Astrocyte of the spinal cord (primary cell): Measurements from ENCODE around the gene MSL3B.
A peak's percentile ranks its signal among the peaks of the same experiment; 100 is the strongest.

ENCODE experiments used
- DNase-seq: peaks from one replicate; pipeline ENCODE4 v3.0.0; 2011; ENCODE audit warnings: low read depth, low spot score
- H3K4me3 ChIP-seq: 2 replicates; pipeline ENCODE4 v1.5.1; 2011; ENCODE audit warnings: low read depth, mild to moderate bottlenecking, low read length, moderate library complexity
- in situ Hi-C: cut with HindIII; loops from 2 replicates; pipeline ENCODE4 v1.10.0; 2017; ENCODE audit warnings: low sequenced_read_pairs
- TF ChIP-seq, protein P1 (sequence below): IDR thresholded peaks from 2 replicates; pipeline ENCODE4 v1.5.1; 2012; ENCODE audit warnings: low read depth, mild to moderate bottlenecking, low read length, inconsistent platforms

Gene MSL3B

DNA sequence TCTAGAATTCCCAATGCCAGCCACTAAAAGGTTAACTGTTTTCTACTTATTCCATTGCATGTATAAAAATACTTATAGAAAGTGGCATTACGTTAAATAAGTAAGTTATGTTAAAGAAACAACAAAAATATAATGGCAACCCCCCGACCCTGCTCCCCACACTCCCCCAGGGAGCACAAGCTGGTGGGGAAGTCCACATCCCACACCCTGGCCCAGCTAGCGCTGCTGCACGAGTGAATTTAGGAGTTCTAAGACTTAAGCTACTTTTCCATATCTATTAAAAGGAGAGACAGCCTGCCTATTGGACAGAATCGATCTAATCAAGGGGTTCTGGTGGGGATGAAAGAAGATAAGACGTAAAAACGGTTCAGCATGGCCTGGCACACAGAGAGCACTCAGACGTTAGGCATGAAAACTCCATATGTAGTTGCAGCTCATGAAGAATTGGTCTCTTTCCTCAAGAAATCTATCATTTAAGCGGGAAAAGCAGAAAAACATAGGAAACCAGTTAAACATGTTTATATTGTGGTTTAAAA is 30.4 kb downstream of the MSL3B start:
- in situ Hi-C loops = no loop called here
- TF ChIP-seq, protein P1, sequence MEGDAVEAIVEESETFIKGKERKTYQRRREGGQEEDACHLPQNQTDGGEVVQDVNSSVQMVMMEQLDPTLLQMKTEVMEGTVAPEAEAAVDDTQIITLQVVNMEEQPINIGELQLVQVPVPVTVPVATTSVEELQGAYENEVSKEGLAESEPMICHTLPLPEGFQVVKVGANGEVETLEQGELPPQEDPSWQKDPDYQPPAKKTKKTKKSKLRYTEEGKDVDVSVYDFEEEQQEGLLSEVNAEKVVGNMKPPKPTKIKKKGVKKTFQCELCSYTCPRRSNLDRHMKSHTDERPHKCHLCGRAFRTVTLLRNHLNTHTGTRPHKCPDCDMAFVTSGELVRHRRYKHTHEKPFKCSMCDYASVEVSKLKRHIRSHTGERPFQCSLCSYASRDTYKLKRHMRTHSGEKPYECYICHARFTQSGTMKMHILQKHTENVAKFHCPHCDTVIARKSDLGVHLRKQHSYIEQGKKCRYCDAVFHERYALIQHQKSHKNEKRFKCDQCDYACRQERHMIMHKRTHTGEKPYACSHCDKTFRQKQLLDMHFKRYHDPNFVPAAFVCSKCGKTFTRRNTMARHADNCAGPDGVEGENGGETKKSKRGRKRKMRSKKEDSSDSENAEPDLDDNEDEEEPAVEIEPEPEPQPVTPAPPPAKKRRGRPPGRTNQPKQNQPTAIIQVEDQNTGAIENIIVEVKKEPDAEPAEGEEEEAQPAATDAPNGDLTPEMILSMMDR = no peak
- no peak for DNase-seq
- H3K4me3 ChIP-seq = no peak overlapping the region

DNA sequence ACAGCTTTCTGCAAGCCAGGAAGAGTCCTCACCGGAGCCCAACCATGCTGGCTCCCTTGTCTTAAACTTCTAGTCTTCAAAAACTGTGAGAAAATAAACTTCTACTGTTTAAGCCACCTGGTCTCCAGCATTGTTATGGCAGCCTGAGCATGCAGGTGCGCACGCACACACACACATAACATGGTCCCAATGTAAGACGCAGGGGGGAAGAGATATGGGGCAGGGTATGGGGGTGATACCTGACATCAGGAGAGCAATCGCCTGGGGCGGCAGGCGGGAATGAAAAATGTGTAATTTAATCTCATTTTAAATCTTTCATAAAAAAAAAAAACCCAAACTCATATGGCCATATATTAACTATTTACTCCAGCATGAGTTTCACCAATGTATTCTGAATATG is 31.8 kb downstream of the MSL3B start:
- H3K4me3 ChIP-seq = no peak overlapping the region
- in situ Hi-C loops = no loop called here
- no peak for DNase-seq
- TF ChIP-seq, protein P1 = no peak

DNA sequence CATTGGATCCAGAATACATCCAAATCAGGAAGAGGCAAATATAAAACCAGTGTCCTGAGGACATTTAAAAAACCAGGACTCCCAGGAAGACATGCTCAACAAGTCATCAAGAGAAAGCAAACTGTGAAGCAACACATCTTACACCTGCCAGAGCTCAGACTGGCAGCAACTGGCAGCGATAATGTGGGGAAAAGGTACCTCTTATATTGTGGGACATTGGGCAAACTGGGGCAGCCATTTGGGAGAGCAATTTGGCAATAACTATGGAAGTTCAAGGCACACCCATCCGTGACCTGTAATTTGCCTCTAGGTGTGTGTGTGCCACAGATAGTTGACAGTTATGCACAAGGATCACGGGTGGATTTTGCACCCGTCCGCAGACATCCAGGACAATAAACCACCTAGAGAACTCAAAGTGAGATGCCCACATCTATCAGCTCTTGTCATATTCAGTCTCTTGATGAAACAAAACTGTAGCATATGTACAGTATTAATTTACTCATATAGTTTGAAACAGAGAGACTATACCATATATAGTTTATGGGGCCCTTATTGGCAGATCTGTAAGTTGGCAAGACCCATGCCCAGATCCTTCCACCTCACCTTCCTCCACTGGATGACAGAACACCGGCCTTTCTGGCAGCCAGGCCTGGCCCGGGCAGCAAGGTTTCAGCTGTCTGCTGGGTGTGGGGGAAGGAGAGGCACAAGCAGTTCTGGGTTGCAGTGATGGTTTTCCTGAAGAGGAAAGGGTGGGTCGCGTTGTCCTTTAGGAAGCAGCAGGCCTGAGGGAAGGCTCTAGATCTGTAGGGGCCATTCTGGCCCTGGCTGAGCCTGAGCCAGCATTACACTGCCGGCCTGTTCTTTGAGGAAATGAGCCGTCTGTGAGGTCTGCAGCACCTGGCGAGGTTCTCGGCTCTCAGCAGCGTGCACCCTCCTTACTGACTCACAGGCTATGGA is 32.7 kb downstream of the MSL3B start:
- TF ChIP-seq, protein P1 = no peak
- no peak overlapping the region for H3K4me3 ChIP-seq
- DNase-seq = no peak
- in situ Hi-C loops = no loop called here

DNA sequence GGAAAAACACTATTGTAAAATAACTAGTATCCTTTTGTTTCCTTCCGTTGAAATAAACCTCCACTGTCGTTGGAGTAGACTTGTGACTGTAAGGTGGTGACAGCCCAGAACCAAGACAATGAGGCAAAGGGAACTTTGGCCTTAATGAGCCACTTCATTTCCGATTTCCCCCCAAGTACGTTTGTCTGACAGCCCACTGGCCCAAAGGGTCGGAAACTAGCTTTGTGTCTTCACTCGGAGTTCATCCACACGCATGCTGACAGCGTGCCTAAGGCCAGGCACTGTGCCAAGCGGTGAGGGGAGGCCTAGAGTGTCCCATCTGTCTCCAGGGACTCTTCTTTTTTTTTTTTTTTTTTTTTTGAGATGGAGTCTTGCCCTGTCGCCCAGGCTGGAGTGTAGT is 34.8 kb downstream of the MSL3B start:
- in situ Hi-C loops = no loop called here
- TF ChIP-seq, protein P1 = no peak
- DNase-seq = no peak

DNA sequence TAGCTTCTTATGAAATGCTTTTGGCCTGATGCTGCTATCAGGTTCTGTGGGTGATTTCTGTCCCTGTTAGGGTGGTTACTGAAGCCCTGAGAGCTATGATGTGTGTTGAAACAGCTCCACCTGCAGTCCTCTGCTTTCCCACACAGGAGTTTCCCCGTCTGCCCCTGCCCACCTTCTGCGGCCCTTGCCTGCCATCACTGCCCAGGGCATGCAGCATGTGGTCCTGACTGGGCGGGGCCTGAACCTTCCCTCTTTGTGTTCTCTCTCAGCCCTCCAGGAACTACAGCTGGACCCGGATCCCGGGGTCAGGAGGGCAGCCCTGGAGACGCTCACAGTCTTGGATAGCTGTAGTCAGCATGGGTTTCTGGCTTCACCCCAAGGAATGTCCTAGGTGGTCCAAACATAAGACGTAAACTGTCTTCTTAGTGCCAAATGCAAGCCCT is 35.3 kb downstream of the MSL3B start:
- in situ Hi-C loops = no loop called here
- H3K4me3 ChIP-seq = no peak overlapping the region
- TF ChIP-seq, protein P1 = peak; percentile 53
- DNase-seq = peak; percentile 49

More for the DNA sequence above, 34.8 kb downstream of the MSL3B start:
- H3K4me3 ChIP-seq = no peak overlapping the region

DNA sequence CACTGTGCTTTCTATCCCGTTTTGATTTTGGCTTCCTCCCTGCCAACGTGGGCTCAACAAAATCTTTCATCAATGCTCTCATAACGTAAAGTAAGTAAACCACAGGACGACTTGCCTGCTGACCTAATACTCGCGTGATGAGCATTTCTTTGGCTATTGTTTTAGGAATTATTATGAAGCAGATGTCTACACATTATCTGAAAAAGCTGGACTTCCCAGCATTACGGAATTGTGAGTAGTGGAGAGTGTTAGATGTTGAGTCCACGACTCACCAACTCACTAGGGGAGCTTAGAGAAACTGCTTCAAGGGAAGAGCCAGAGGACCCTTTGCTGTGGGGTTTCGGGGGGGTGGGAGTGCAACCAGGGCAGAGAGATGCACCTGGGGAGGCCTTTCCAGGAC is 35.8 kb downstream of the MSL3B start:
- no peak overlapping the region for H3K4me3 ChIP-seq
- in situ Hi-C loops = no loop called here
- TF ChIP-seq, protein P1 = no peak
- DNase-seq = peak; percentile 12
